Activated CD8-positive, alpha-beta memory T cell treated with anti-CD3 and anti-CD28 coated beads, Interleukin-2, amount 50 U/mL, for 4 hours (primary cell): ENCODE data around the gene GPR18.
A peak's percentile ranks its signal among the peaks of the same experiment; 100 is the strongest.
"Not testable (repeated sequence)": the region's sequence is repeated elsewhere in the genome, so short reads cannot be mapped to it uniquely, and the experiment has no call there.

Experiments
- DNase-seq: peaks from one replicate; pipeline ENCODE4 v3.0.0-alpha.2; 2020

The GPR18 gene

DNA sequence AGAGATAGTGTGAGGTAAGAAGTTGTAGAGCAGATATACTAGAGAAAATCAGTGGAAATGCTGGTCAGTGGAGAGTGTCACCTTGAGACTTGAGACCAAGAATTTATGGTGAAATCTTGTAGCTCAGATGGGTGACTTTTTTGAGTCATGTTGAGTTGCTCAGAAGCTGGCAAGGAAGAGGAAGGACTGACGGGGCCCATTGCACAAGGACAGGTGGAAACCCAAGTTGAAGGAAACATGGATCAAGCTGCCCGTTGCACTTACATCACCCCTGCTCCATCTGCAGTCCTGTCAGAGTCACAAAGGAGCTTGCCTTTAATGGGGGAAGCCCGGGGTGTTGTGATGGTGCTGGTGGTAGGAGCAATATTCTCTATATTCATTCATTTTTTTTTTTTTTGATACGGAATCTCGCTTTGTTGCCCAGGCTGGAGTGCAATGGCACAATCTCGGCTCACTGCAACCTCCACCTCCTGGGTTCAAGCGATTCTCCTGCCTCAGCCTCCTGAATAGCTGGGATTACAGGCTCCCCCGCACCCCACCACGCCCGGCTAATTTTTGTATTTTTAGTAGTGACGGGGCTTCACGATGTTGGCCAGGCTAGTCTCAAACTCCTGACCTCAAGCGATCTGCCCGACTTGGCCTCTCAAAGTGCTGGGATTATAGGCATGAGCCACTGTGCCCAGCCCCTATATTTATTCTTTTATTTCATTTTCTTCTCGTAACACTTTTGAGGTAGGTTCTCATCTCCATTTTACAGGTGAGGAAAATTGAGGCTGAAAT, 30.1 kb downstream of the GPR18 start:
- no peak for DNase-seq

DNA sequence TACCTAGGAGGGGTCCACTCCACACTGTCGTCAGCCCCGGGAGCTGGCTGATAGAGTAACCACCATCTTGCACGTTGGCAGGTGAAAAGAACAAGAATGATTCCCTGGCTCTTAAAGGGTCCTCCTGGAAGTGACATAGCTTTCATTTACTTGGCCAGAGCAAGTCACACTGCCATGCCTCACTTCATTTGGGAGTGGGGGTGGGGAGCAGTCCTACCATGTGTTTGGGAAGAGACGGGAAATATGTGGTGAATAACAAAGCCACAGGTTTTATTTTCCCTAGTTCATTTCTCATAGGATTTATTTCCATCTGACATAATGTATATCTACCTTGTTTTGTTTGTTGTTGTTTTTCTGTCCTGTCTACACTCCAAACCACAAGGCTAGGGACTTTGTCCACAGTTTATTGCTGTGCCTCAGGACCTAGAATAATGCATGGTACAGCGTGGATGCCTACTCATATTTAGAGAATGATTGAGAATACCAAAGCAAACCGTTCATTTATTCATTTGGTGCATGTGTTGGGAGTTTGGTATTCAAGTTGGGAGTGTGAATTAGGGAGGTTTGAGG, 30.8 kb downstream of the GPR18 start:
- DNase-seq, result no peak

DNA sequence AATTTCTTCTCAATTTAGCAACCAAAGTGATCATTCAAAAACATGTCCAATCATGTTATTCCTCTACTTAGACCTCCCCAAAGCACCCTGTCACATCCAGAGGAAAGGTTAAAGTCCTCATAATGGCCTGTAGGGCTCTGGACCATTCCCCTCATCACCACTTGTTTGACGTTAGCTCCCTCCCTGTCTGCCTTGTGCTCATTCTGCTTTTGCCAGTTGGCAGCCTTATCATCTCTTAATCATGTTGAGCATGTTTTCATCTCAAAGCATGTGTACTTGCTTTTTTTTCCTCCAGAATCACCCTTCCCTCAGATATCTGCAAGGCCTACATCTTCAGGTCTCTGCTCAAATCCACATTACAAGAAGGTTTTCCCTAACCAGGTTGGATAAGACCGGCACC, 31.7 kb downstream of the GPR18 start:
- DNase-seq, result no peak

DNA sequence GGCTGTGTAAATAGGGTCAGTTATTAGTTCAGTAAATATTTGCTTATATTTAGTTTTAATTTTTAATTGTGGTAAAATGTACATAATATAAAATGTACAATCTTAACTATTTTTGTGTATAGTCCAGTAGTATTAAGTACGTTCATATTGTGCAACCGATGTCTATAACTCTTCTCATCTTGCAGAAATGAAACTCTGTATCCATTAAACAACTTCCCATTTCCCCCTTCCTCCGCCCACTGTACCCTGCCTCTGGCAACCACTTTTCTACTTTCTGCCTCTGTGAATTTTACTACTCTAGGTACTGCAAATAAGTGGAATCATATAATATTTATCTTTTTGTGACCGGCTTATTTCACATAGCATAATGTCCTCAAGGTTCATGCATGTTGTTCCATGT, 33.1 kb downstream of the GPR18 start:
- DNase-seq, result no peak

DNA sequence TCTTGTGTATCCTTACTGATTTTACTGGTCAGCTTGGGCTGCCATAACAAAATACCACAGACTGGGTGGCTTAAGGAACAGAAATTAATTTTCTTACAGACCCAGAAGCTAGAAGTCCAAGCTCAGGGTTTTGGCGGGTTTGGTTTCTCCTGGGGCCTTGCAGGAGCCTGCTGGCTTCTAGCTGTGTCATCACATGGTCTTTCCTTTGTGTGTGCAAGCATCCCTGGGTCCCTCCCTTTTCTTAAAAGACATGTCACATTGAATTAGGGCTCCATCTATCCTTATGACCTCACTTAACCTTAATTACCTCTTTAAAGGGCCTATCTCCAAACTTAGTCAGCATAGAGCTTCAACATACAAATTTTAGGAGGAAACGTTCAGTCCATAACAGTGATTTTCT, 34.2 kb downstream of the GPR18 start:
- DNase-seq, result no peak

DNA sequence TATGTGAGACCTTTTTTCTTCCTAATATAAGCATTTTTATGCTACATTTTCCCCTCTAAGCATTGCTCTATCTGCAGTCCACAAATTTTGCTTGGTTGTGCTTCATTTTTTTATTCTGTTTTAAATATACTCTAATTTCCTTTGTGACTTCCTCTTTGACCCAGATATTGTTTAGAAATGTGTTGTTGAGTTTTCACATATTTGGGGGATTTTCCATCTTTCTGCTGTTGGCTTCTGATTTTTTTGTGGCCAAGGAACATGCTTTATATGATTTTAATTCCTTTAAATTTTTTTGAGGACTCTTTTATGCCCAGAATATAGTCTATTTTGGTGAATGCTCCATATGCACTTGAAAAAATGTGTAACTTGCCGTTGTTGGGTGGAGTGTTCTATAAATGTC, 34.6 kb downstream of the GPR18 start:
- DNase-seq, result no peak

DNA sequence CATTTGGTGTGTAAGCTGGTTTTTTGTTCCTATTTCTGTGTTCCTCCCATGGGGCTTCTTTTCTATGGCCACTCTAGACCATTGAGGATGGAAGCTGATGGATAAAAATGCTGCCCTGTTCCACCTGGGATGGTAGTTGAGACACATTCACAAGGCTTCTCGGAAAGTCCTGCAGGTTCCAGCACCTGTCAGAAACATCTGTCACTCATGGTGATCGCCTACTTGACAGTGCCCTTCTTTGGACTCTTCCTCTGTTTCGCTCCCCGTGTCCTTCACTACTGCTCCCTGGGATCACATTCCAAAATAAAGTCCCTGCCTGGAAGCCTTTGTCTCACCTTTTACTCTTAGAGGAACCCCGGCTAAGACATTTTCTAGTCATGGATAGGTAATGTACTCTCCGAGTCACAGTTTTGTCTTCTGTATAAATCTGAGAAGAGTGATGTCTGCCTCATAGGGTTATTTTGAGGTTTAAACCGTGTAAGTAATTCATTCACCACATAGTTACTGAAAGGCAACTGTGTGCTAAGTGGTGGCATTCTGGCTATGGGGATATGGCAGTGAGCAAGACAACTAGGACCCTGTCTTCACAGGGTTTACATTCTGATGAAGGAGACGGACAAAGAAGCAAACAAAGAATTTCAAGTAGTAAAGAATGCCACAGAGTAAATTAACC, 36.5 kb downstream of the GPR18 start:
- no peak for DNase-seq

DNA sequence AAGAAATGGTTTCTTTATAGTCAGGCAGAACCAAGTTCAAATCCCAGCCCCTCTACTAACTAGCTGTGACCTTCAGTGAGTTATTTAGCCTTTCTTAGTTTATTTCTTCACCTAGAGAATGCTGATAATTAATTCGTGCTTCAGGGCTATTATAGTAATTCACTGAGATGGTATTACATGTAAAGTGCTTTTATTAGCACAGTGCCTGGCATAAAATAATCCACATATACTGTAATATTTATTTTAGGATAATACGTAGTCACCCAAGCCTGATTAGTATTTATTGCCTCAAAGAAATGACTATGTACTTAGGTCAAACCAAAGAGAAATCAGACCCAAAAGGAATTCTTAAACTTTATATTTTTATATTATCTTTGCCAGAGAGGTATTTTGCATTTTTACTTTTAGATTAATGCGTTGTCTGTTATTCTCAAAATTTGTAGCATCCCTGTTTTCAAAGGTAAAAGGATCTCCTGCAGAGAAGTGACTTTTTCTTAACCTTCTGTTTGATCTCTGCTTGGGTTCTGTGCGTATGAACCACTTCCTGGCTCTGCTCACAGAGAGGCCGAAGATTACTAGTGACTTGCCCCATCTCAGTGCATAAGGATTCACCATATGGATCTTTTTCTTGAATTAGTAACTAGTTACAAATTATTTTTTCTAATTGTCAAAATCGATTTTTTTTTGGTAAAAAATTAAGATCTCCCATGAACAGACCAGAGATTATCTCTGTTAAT, 37.8 kb downstream of the GPR18 start:
- DNase-seq, result no peak

DNA sequence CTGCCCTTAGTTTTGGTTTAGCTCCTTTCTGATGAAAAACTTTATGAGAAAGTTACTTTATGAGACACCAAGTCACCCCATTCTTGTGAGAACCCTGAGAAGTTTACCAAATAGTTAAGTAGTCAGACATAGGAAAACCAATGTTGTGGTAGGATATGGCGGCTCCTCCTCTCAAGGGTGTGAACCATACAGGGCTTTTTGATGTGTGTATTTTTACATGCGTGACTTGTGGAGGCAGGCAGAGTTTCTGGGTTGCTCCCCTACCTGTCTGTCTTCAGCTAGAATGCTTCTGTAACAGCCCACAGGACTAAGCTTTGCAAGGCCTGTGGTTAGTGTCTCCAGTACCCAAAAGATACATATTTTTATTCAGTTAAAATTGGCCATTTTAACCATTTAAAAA, 39.2 kb downstream of the GPR18 start:
- peak; percentile 54 for DNase-seq

DNA sequence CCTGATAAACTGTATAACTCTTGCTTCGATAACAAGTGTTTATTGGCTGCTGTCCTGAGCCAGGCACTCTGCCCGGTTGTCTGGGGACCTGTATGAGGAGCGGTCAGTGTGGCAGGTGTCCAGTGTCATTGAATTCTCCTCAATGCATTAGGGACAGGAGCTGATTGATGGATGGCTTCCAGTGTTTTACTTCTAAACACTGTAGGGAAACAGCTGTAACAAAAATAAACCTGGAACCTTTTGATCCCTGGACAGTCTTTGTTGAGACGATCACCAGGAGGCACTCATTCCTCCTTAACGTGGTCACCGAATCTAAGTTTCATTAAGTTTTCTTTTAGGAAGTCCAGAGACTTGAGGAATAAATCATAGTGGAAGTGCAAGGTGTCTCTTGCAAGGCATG, 39.6 kb downstream of the GPR18 start:
- DNase-seq, result no peak

DNA sequence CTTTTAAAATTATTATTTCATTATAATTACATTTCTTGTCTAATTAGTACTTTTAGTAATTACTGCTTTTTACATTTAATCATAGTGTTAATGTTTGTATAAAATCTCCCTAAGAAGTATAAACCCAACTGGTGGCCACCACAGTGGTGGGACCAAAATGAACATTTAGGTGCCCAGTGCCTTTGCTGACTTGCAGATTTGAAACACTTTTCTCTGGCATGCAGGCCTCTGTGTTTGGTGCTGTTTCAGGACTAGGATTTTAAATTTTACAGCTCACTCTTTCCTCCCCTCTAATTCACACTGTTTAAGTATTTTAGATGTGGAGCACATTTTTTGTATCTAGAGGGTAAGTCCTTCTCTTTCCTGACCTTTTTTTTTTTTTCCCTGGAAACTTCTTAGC, 40.1 kb downstream of the GPR18 start:
- no peak for DNase-seq

DNA sequence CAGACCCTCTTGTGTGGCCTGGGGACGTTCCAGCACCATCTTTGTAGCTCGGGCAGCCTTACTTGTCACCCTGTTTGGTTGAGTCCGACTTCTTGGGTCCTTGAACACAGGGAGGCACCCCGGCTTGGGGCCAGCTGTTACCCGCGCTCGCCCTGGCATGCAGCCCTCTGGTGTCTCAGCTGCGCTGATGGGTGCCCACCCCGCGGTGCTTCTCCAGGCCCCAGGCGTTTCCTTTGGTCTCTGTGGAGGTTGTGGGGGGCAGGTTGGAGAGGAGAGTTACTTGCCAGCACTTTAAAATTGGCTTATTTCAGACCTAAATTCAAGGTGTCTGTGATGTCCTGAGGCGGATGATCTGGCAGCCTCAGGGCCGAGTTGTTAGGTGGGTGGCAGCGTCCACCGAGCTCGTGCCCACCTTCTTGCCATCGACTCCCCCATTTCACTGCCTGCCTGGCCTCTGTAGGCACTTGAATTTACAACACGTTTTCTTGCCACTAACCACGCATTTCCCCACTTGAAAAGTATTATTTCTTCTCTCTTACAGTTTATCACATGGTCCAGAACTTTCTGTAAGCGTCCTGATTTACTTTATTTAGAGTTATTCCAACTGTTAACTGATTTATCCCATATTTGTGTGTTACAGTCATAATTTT, 40.6 kb downstream of the GPR18 start:
- peak; percentile 33 for DNase-seq

DNA sequence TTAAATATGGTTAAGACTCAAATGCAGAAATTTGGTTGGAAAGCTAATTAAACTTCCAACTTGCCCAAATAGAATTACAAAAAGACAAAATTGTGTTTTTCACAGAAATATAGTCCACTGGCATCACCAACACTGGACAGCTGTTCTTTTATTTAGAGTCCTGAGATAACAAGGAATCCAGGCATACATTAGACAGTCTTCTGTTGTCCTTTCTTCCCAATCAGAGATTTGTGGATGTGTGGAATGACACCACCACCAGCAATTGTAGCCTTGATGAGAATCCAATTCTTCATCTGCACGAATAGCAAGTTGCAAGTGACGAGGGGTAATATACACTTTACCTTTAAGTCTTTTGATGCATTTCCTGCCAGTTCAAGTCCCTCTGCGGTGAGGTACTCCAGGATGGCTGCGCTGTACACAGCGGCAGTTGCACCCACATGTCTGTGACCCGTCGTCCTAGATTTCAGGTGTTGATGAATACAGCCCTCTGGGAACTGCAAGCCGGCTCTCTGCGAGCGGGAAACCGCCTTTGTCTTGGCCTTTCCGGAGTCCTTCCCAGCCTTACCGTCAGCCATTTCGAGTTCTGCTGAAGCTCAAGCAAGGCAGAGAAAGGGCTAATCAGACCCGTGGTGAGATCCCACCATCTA, 42.9 kb downstream of the GPR18 start:
- peak; percentile 52 for DNase-seq

DNA sequence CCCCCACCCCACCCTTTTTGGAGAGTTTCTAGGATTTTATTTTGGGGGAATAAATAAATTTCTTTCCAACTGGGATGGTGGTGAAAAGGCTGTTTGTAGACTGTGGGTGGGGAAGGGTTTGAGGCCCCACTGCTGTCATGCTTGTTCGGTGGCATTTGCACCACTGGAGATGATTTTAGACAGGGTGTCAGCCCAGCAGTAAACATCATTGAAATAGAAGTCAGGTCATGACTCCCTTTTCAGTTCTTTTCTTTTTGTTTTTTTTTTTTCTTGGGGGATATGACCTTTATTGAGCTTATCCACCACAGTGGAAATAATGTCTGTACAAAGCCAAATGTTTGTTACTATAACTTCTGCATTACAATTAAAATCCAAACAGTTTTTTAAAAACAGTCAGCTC, 43.4 kb downstream of the GPR18 start:
- DNase-seq, result no peak

DNA sequence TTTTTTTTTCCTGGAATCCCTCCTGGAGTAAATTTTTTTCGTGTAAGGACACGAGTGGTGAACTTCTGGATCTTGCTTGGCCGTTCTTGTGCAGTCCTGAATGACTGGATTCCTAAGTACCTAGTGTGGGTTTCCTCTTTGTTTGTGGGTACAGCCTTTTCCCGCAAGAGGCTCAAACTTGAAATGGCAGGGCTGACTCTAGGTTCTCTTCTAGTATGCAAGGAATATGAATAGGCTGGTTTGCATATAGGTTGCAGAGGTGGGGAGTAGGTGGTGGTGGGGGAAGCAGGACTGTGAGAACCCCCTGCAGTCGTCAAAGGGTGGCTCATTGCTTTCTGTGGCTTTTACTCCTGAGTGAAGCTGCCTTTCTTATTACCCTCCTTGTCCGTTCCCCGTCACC, 43.9 kb downstream of the GPR18 start:
- peak; percentile 53 for DNase-seq

DNA sequence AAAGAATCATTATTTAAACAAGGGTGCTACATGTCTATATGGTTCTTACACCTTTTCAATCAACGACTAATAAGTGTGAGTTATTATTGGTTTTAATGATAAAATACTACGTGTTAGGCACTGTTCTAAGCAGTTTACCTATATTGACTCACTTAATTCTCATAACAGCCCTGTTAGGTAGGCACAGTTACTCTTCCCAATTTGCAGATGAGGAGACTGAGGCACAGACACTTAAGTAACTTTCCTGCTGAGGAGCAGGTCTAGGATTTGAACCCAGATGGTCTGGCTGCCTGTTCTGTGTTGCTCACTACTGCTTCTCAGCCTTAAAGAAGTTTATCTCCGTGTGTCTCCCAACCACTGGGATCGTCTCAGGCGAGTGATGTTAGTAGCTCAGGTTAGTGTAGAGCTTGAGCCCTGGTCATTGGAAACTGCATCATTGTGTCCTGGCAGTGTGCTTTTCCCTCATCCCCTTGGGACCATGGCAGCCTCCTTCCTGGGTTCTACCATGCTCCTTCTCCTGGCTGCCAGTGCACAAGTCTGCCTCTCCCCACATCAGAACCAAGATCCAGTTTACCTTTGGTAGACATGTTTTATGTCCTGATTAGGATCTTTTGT, 46.7 kb downstream of the GPR18 start:
- no peak for DNase-seq

DNA sequence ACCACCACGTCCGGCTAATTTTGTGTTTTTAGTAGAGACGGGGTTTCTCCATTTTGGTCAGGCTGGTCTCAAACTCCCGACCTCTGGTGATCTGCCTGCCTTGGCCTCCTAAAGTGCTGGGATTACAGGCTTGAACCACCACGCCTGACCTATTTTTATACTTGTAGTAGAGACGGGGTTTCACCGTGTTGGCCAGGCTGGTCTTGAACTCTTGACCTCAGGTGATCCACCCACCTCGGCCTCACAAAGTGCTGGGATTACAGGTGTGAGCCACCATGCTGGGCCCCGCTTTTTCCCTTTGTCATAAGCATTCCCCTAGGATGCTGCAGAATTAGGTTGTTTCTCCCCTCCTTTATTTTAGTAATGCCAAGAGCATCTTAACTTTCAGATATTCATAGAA, 47.6 kb downstream of the GPR18 start:
- DNase-seq, result not testable (repeated sequence)

DNA sequence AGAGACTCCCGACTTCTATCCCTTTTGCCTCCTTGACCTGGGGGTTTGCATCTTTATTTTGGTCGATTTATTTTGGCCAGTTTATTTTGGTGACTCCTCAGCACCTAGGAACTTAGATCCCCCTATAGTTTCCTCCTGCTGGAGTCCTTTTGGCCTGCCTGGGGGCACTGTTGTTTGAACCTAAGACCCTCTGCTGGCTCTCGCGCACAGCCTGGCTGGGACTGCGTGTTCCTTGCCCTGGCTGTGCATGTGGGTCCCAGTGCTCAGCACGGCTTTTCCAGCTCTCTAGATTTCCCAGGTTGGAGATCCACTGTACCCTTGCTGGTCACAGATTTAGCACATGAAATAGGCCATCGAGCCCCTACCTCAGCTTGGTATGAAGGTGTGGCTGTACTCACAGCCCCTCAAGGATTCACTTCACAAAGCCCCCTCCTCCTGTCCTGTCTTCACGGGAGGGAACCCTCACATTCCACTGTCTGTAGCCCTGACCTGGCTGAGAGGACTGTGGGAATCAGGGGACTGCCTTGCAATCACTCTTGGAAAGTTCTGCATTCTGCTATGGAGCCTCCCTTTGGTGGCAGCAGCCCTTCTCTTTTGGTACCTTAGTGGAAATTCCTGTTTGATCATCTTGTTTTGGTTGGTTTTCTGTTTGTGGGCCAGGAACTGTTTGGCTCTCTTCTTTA, 49.2 kb downstream of the GPR18 start:
- DNase-seq, result no peak

DNA sequence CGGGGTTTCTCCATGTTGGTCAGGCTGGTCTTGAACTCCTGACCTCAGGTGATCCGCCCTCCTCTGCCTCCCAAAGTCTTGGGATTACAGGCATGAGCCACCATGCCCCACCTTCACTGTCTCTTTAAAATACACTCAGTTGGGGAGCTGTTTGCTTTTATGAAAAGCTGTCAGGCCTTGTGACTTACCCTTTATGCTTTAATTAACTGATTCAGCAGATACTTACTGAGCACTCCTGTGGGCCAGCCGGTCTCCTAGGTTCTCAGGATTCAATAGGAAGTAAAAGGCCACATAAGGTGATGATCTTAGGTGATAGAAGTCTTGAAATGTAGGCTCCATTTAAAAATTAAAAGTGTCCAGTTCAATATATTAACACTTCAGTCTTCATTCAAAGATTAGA, 50.0 kb downstream of the GPR18 start:
- DNase-seq, result no peak

DNA sequence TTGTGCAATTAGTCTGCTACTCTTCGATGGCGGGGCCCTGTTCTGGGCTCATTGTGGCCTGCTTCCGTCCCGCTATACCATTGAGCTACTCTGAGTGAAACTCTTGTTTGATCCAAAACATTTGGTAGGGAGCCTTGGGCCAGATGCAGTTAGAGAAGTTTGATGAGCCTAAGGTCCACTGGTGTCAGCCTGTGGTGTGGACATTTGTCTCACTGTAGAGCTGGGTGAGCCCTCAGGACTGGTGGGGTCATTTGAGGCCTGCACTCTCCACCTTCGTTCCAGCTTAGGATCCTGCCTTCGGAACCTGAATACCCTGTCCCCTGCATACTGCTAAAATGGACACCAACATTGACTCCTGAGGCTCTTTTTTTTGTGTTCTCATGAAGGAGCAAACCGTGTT, 50.7 kb downstream of the GPR18 start:
- no peak for DNase-seq

DNA sequence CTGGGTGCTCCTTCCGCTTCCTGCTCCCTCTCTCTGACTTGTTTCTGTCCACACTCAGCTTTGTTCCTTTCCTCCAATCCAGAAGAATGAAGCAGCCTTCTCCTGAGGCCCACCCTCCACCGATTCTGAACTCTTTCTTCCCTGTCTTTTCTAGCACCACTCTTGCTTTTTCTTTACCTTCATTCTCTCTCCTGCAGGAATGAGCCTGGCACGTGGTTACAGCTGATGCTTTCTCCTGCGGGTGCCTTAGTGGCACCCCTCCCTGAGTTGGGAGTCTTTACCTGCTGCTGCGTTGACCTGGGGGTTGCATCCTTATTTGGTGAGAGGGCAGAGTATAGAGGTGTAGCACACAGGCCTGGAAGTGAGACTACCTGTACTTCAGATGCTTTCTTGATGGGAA, 51.3 kb downstream of the GPR18 start:
- DNase-seq, result no peak

DNA sequence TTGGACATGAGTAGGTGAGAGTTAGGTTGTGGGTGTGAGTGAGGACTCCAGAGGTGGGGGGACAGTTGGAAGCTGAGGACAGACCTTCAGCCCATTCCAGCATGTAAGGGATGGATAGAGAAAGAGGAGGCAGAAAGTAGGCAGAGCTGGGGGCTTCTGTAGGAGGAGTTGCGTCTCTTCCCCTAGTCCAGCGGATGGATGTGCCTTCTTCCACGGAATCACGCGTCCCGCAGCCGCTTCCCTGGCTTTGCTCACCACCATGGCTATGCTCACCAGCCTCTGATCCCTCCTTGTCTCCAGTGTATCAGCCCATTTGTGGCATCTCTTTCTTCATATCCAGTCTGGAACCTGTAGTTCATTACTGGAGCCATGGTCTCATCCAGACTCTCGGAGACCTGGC, 52.0 kb downstream of the GPR18 start:
- DNase-seq, result no peak
